Ectodermal cell (in vitro differentiated cells): Measurements from ENCODE around the gene ACOT8.
"Not testable (repeated sequence)": the region's sequence is repeated elsewhere in the genome, so short reads cannot be mapped to it uniquely, and the experiment has no call there.

Experiments
- H3K27ac ChIP-seq: 2 replicates; pipeline ENCODE4 v1.7.0; 2013; ENCODE audit warnings: mild to moderate bottlenecking, low read depth, low read length; ENCODE audit not compliant: insufficient read depth, poor library complexity, severe bottlenecking
- H3K27me3 ChIP-seq: 2 replicates; pipeline ENCODE4 v1.7.0; 2013; ENCODE audit warnings: mild to moderate bottlenecking, low read length; ENCODE audit not compliant: insufficient read depth, control insufficient read depth, poor library complexity, severe bottlenecking
- H3K36me3 ChIP-seq: one replicate; pipeline ENCODE4 v1.7.0; 2013; ENCODE audit warnings: low read length; ENCODE audit not compliant: control insufficient read depth, insufficient read depth
- H3K4me1 ChIP-seq: one replicate; pipeline ENCODE4 v1.7.0; 2013; ENCODE audit warnings: low read length; ENCODE audit not compliant: control insufficient read depth, insufficient read depth
- H3K4me3 ChIP-seq: 2 replicates; pipeline ENCODE4 v1.7.0; 2013; ENCODE audit warnings: low read depth, low read length, control low read depth; ENCODE audit not compliant: insufficient read depth
- H3K9me3 ChIP-seq: 2 replicates; pipeline ENCODE4 v1.7.0; 2013; ENCODE audit warnings: mild to moderate bottlenecking, low read length, moderate library complexity; ENCODE audit not compliant: control insufficient read depth
- WGBS, 2 experiments: methylation state at CpG; one replicate each; pipeline ENCODE4 v1.1.7; 2013; ENCODE audit warnings: missing lambda C conversion rate in 2 of 2; 5-methylcytosine and 5-hydroxymethylcytosine counted together

The ACOT8 gene

DNA sequence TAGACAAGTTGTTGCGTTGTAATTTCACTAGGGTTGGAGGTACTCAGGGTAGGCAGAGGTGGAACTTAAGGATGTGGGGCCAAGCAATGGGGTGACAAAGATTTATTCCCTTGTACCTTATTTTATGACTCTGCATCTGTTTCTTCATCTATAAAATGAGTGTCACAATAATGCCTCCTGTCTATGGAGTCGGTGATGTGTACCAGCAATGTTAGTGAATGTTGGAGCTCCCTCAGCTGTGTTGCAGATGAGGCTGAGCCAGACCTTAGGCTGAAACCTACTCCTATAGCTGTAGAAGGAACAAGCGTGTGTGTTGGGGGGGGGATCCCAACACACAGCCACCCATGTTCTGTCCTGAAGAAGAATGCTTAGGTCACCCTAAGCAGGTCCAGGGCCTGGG lies 40.2 kb downstream of the ACOT8 start:
- Histone ChIP-seq H3K4me1 (peaks cover 4% of the 10 kb centered on the region), H3K4me3 (no peak overlapping the region), H3K36me3 (peaks cover 23% of the 10 kb centered on the region), H3K27ac (no peak overlapping the region), H3K9me3 (no peaks in the 10 kb centered on the region), H3K27me3 (no peaks in the 10 kb centered on the region)
- WGBS, 2 experiments: 93 to 100% methylated on average over 3 of the region's 3 CpGs

DNA sequence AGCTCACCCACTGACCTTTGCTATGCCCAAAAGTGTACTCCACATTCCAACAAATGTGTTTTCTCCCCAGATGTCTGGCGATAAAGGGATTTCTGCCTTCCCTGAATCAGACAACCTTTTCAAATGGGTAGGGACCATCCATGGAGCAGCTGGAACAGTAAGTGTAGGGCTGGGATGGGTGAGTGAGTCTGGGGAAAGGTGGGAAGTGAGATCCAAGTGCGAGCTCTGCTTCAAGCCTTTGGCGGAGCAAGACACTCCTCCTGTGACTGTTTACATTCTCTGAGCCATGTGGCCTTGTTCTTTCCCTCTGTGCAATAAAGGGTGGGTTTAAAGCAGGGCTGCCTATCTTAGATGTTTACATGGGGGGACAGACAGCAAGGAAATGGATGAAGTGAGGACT lies 42.9 kb downstream of the ACOT8 start:
- peaks cover 37% of the 10 kb centered on the region for H3K36me3 ChIP-seq
- H3K4me3 ChIP-seq: peak overlapping the region; percentile 5
- 93 to 94% methylated on average over 3 of the region's 3 CpGs for WGBS, 2 experiments
- H3K4me1 ChIP-seq: peaks cover 4% of the 10 kb centered on the region
- H3K27ac ChIP-seq: no peak overlapping the region
- H3K27me3 ChIP-seq: no peaks in the 10 kb centered on the region
- H3K9me3 ChIP-seq: no peaks in the 10 kb centered on the region

- Histone ChIP-seq H3K9me3 (no peaks in the 10 kb centered on the region), H3K27me3 (no peaks in the 10 kb centered on the region), H3K4me1 (peaks cover 4% of the 10 kb centered on the region), H3K36me3 (peaks cover 42% of the 10 kb centered on the region), H3K4me3 (peak overlapping the region; percentile 97), H3K27ac (no peak overlapping the region)
- WGBS, 2 experiments: 54 to 55% methylated on average over 6 to 7 of the region's 7 CpGs
Observed at GRCh38 chr20:45813489-45813888, 43.7 kb downstream of the ACOT8 start.

DNA sequence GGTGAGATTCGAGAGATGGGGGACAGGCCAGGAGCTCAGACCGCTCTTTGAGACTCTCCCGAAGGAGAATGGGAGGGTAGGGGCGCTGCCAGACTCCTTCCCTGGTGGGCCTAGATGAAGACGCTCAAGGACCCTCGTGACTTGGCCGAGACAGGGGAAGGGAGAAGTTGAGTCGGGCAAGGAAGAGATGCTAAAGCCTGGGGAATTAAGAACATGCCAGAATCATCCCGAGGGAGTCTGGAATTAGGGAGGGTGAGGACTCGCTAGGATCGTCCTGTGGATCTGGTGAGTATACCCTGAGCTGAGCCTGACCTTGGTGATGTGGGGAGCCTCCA lies 44.2 kb downstream of the ACOT8 start:
- 1% methylated on average over 11 of the region's 11 CpGs for WGBS, 2 experiments
- peaks cover 44% of the 10 kb centered on the region for H3K36me3 ChIP-seq
- H3K27ac ChIP-seq: no peak overlapping the region
- H3K4me3 ChIP-seq: peak overlapping the region; percentile 97
- no peaks in the 10 kb centered on the region for H3K9me3 ChIP-seq
- peaks cover 4% of the 10 kb centered on the region for H3K4me1 ChIP-seq
- no peaks in the 10 kb centered on the region for H3K27me3 ChIP-seq

GRCh38 chr20:45812157-45813005 lies 44.8 kb downstream of the ACOT8 start, which contains the start of gene UBE2C:
TSS of gene UBE2C (plus strand) at chr20:45812644. CDS start at chr20:45812696, 52 bp downstream.
- peak within 1 kb of the TSS; percentile 6 for H3K27ac ChIP-seq
- no peaks in the 10 kb centered on the region for H3K9me3 ChIP-seq
- H3K4me3 ChIP-seq: peak within 1 kb of the TSS; percentile 97
- H3K4me1 ChIP-seq: peaks cover 4% of the 10 kb centered on the region
- peaks cover 46% of the 10 kb centered on the region for H3K36me3 ChIP-seq
- no peaks in the 10 kb centered on the region for H3K27me3 ChIP-seq
- 2 to 3% methylated on average over 65 of the region's 65 CpGs for WGBS, 2 experiments

GRCh38 chr20:45810191-45810970 lies 46.8 kb downstream of the ACOT8 start:
- no peaks in the 10 kb centered on the region for H3K27me3 ChIP-seq
- H3K4me3 ChIP-seq: no peak overlapping the region
- no peaks in the 10 kb centered on the region for H3K4me1 ChIP-seq
- H3K9me3 ChIP-seq: no peaks in the 10 kb centered on the region
- H3K36me3 ChIP-seq: peaks cover 29% of the 10 kb centered on the region
- WGBS, 2 experiments: 95 to 97% methylated on average over 5 to 7 of the region's 8 CpGs
- no peak overlapping the region for H3K27ac ChIP-seq

GRCh38 chr20:45801851-45802250 lies 55.3 kb downstream of the ACOT8 start:
- peaks cover 34% of the 10 kb centered on the region for H3K36me3 ChIP-seq
- H3K4me1 ChIP-seq: no peaks in the 10 kb centered on the region

GRCh38 chr20:45798935-45799642 lies 58.1 kb downstream of the ACOT8 start:
- Histone ChIP-seq H3K9me3 (no peaks in the 10 kb centered on the region), H3K27ac (no peak overlapping the region), H3K36me3 (peaks cover 34% of the 10 kb centered on the region), H3K27me3 (no peaks in the 10 kb centered on the region), H3K4me1 (no peaks in the 10 kb centered on the region), H3K4me3 (no peak overlapping the region)
- 47 to 51% methylated on average over 4 of the region's 4 CpGs for WGBS, 2 experiments

More at GRCh38 chr20:45801851-45802250, 55.3 kb downstream of the ACOT8 start:
- H3K4me3 ChIP-seq: no peak overlapping the region
- no peaks in the 10 kb centered on the region for H3K27me3 ChIP-seq
- no peaks in the 10 kb centered on the region for H3K9me3 ChIP-seq
- WGBS, 2 experiments: 88 to 89% methylated on average over 7 of the region's 7 CpGs
- no peak overlapping the region for H3K27ac ChIP-seq

DNA sequence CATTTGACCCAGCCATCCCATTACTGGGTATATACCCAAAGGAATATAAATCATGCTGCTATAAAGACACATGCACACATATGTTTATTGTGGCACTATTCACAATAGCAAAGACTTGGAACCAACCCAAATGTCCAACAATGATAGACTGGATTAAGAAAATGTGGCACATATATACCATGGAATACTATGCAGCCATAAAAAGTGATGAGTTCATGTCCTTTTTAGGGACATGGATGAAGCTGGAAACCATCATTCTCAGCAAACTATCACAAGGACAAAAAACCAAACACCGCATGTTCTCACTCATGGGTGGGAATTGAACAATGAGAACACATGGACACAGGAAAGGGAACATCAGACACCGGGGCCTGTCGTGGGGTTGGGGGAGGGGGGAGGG lies 59.2 kb downstream of the ACOT8 start:
- H3K4me3 ChIP-seq, H3K9me3 ChIP-seq, H3K4me1 ChIP-seq, H3K27ac ChIP-seq, H3K27me3 ChIP-seq: not testable (repeated sequence)
- WGBS, 2 experiments: 93 to 94% methylated on average over 2 to 3 of the region's 3 CpGs
- H3K36me3 ChIP-seq: peaks cover 24% of the 10 kb centered on the region

DNA sequence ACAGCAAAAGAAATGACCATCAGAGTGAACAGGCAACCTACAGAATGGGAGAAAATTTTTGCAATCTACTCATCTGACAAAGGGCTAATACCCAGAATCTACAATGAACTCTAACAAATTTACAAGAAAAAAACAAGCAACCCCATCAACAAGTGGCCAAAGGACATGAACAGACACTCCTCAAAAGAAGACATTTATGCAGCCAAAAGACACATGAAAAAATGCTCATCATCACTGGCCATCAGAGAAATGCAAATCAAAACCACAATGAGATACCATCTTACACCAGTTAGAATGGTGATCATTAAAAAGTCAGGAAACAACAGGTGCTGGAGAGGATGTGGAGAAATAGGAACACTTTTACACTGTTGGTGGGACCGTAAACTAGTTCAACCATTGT lies 59.7 kb downstream of the ACOT8 start:
- peaks cover 24% of the 10 kb centered on the region for H3K36me3 ChIP-seq
- H3K27me3 ChIP-seq, H3K4me3 ChIP-seq, H3K27ac ChIP-seq, H3K4me1 ChIP-seq, H3K9me3 ChIP-seq: not testable (repeated sequence)
- WGBS, 2 experiments: no CpG with 5 or more reads among the region's 1 CpG
